GM12892 (cell line): ENCODE results near the gene PRKAG2.

Experiments used
- POLR2A ChIP-seq: IDR thresholded peaks from 2 replicates; pipeline ENCODE4 v1.6.1; 2011; ENCODE audit warnings: low read depth, low read length, control low read depth
- POLR2AphosphoS5 ChIP-seq: IDR thresholded peaks from 2 replicates; pipeline ENCODE4 v1.6.1; 2011; ENCODE audit warnings: low read depth, low read length, control low read depth
- TAF1 ChIP-seq: IDR thresholded peaks from 2 replicates; pipeline ENCODE4 v1.6.1; 2011; ENCODE audit warnings: low read depth, mild to moderate bottlenecking, control low read depth, low read length, borderline replicate concordance

DNA sequence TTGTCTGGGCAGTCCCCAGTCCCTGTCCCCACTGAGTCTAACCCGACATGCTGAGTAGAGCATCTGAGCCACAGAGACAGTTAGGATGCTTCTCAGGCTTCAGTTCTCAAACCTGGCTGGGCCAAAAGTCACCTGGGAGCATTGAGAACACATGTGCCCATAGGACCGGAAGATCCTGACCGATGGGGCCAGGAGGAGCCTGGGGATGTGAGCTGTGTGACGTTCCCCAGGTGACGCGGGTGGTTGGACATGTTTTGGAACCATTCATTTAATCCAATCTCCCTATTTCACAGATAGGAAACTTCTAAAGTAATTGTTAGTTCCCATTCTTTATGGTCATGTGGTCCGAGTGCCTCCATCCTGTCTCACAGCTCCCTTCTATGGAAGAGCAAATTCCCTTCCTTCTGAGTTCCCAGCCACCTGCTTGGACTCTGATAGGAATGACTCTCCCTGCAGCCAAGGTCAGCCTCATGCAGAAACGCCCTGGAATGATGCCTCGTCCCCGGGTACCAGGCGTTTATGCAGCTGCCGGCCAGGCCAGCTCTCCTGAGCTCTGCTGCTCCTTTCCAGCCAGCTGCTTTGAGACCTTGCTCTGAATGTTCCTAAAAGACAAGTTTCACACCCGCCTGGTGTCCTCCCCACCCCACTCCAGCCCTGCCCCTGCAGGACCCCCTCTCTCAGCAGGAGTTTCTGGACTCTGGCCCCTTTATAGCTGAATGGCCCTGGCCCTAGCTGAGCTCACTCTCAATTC, 190.7 kb downstream of the PRKAG2 start:
- TF ChIP-seq POLR2AphosphoS5 (no peak), POLR2A (no peak), TAF1 (no peak)
